Stimulated activated naive CD8-positive, alpha-beta T cell treated with anti-CD3 and anti-CD28 coated beads, Interleukin-15, amount 100 ng/mL, for 72 hours (primary cell): ENCODE results near the gene PNPLA7.
"Not testable (repeated sequence)": the region's sequence is repeated elsewhere in the genome, so short reads cannot be mapped to it uniquely, and the experiment has no call there.

Experiments used
- ATAC-seq: fragments of 150-1000 bp; cut with Tn5 transposase; 2 replicates; pipeline ENCODE4 v1.10.0; 2021; ENCODE audit warnings: mild to moderate bottlenecking, moderate library complexity
- DNase-seq, 2 donors: peaks; one replicate each; pipeline ENCODE4 v3.0.0; 2021 to 2022
- H3K27ac Mint-ChIP-seq, 2 donors: one replicate each; pipeline ENCODE4 v1.8.0; 2022; ENCODE audit warnings: mild to moderate bottlenecking in 2 of 2, mixed read lengths in 2 of 2, moderate library complexity in 2 of 2
- H3K27me3 Mint-ChIP-seq: one replicate; pipeline ENCODE4 v1.8.0; 2022; ENCODE audit warnings: mixed read lengths
- H3K4me1 Mint-ChIP-seq: one replicate; pipeline ENCODE4 v1.8.0; 2022; ENCODE audit warnings: mild to moderate bottlenecking, mixed read lengths
- H3K4me3 Mint-ChIP-seq, 2 donors: one replicate each; pipeline ENCODE4 v1.8.0; 2022; ENCODE audit warnings: mild to moderate bottlenecking in 2 of 2, mixed read lengths in 2 of 2, moderate library complexity in 1 of 2
- H3K9me3 Mint-ChIP-seq, 2 donors: one replicate each; pipeline ENCODE4 v1.8.0; 2022; ENCODE audit warnings: mixed read lengths in 2 of 2

Gene PNPLA7

GRCh38 chr9:137416563-137417151 is 133.5 kb downstream of the PNPLA7 start:
- H3K27me3 Mint-ChIP-seq: no peaks in the 10 kb centered on the region
- ATAC-seq (peak; percentile 19), DNase-seq (no peak)
- H3K4me3 Mint-ChIP-seq: peak overlapping the region in 1 of 2 donors; percentile 78
- peaks cover 13% of the 10 kb centered on the region for H3K4me1 Mint-ChIP-seq
- H3K27ac Mint-ChIP-seq: no peak overlapping the region
- H3K9me3 Mint-ChIP-seq: no peaks in the 10 kb centered on the region

- peaks cover 19% of the 10 kb centered on the region for H3K4me1 Mint-ChIP-seq
- DNase-seq (no peak), ATAC-seq (no peak)
- H3K4me3 Mint-ChIP-seq: peak overlapping the region in 1 of 2 donors; percentile 3
- no peaks in the 10 kb centered on the region for H3K9me3 Mint-ChIP-seq
- H3K27me3 Mint-ChIP-seq: no peaks in the 10 kb centered on the region
- no peak overlapping the region for H3K27ac Mint-ChIP-seq
These were observed 134.1 kb downstream of the PNPLA7 start for GRCh38 chr9:137416006-137416562.

GRCh38 chr9:137415451-137415850 is 134.8 kb downstream of the PNPLA7 start:
- no peak overlapping the region for H3K4me3 Mint-ChIP-seq
- no peaks in the 10 kb centered on the region for H3K27me3 Mint-ChIP-seq
- peaks cover 25% of the 10 kb centered on the region for H3K4me1 Mint-ChIP-seq
- no peak overlapping the region for H3K27ac Mint-ChIP-seq
- DNase-seq: no peak
- no peaks in the 10 kb centered on the region for H3K9me3 Mint-ChIP-seq
- no peak for ATAC-seq

DNA sequence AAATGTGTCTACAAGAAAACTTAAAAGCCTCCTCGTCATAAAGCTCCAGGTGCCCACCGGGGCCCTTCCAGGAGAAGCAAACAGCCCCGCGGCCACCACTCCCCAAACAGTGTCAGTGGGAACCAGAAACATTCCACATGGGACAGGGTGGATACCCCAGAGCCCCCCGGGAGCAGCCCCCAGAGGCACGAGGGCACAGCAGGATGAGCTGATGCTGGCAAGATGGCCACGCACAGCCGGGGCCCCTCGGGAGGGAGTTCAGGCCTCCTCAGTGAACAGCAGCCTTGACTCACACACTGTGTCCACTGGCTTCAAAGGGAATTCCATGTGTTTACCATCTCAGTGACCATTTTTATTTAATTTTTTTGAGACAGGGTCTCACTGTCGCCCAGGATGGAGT is 137.8 kb downstream of the PNPLA7 start:
- H3K27me3 Mint-ChIP-seq: peaks cover 6% of the 10 kb centered on the region

GRCh38 chr9:137411645-137412380 is 138.4 kb downstream of the PNPLA7 start:
- peaks cover 7% of the 10 kb centered on the region for H3K27me3 Mint-ChIP-seq
- ATAC-seq (peak; percentile 64), DNase-seq (peak; percentile 45 to 72)
- H3K4me1 Mint-ChIP-seq: peaks cover 41% of the 10 kb centered on the region
- H3K27ac Mint-ChIP-seq: peak overlapping the region in 1 of 2 donors; percentile 63
- no peaks in the 10 kb centered on the region for H3K9me3 Mint-ChIP-seq
- peak overlapping the region; percentile 42 to 70 for H3K4me3 Mint-ChIP-seq

More for the DNA sequence above, 137.8 kb downstream of the PNPLA7 start:
- Mint-ChIP-seq H3K9me3 (no peaks in the 10 kb centered on the region), H3K4me3 (no peak overlapping the region), H3K4me1 (peaks cover 37% of the 10 kb centered on the region), H3K27ac (no peak overlapping the region)
- DNase-seq (no peak), ATAC-seq (no peak)

DNA sequence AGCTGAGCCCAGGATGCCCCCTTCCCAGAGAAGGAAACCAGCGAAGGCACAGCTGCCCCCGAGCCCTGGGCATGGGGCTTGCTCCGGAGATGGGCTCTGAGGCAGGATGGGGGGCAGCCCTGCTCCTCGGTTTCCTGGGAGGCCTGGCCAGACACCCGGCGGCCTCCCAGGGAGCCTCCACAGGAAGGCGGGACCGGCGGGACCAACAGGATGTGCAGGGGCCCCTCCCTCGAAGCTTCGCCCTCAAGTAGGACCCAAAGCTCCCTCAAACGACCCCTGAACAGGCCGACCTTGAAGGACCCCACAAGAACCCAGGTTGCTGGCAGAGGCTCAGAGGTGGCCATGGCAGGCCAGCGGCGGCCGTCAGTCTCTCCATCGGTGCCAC is 138.9 kb downstream of the PNPLA7 start:
- peaks cover 7% of the 10 kb centered on the region for H3K27me3 Mint-ChIP-seq
- H3K4me3 Mint-ChIP-seq: peak overlapping the region; percentile 42 to 70
- H3K4me1 Mint-ChIP-seq: peaks cover 41% of the 10 kb centered on the region
- no peak overlapping the region for H3K27ac Mint-ChIP-seq
- no peak for DNase-seq
- H3K9me3 Mint-ChIP-seq: no peaks in the 10 kb centered on the region
- ATAC-seq: peak; percentile 2

- no peak for ATAC-seq
- H3K27ac Mint-ChIP-seq: no peak overlapping the region
- H3K9me3 Mint-ChIP-seq: no peaks in the 10 kb centered on the region
- peak overlapping the region; percentile 42 to 70 for H3K4me3 Mint-ChIP-seq
- peaks cover 45% of the 10 kb centered on the region for H3K4me1 Mint-ChIP-seq
- H3K27me3 Mint-ChIP-seq: peaks cover 7% of the 10 kb centered on the region
- DNase-seq: no peak
These were observed 139.3 kb downstream of the PNPLA7 start for GRCh38 chr9:137410891-137411249.

DNA sequence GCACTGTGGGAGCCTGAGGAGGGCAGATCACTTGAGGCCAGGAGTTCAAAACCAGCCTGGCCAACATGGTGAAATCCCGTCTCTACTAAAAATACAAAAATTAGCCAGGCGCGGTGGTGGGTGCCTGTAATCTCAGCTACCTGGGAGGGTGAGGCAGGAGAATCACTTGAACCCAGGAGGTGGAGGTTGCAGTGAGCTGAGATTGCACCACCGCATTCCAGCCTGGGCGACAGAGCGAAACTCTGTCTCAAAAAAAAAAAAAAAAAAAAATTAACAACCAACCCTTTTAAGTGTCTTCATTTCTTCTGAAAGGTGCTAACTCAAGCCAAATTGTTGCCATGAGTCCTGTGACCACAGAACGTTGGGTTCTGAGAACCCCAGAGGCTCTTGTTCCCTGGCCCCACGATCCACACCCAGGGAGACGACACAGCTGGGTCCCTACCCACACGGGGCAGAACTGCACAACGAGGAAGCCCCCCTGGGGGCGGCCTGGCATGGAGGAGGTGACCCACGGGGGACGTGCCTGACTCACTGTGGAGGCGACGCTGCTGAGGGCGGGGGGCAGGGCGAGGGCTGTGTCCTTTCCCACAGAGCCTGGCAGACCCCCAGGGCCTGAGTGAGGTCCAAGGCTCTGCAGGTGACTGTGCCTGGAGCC is 139.8 kb downstream of the PNPLA7 start:
- peaks cover 50% of the 10 kb centered on the region for H3K4me1 Mint-ChIP-seq
- H3K4me3 Mint-ChIP-seq: peak overlapping the region in 1 of 2 donors; percentile 70
- H3K27ac Mint-ChIP-seq, H3K9me3 Mint-ChIP-seq, H3K27me3 Mint-ChIP-seq, DNase-seq, ATAC-seq: not testable (repeated sequence)
